PC-3 (cell line): Measurements from ENCODE around the gene GNL3.

Experiments used
- CTCF ChIP-seq: fragments of 300-600 bp; sonication (generic); conservative IDR thresholded peaks from 2 replicates; pipeline ENCODE4 v1.5.1; 2017; ENCODE audit warnings: antibody characterized with exemption, low read depth, mild to moderate bottlenecking, low read length
- EZH2 ChIP-seq: fragments of 300-600 bp; sonication (generic); IDR thresholded peaks from one replicate; pipeline ENCODE4 v1.6.1; 2017; ENCODE audit warnings: antibody characterized with exemption, mild to moderate bottlenecking, low read length; ENCODE audit not compliant: unreplicated experiment
- EZH2phosphoT487 ChIP-seq: fragments of 300-600 bp; sonication (generic); IDR thresholded peaks from 2 replicates; pipeline ENCODE4 v1.6.1; 2018; ENCODE audit warnings: mild to moderate bottlenecking, antibody characterized with exemption, low read length, borderline replicate concordance

- no peak for TF ChIP-seq CTCF
- TF ChIP-seq EZH2: no peak
- no peak for TF ChIP-seq EZH2phosphoT487
Observed at GRCh38 chr3:52730681-52731080, 44.8 kb downstream of the GNL3 start.
